ENCODE measurements around the gene SMG9.
"Not testable (repeated sequence)": the region's sequence is repeated elsewhere in the genome, so short reads cannot be mapped to it uniquely, and the experiment has no call there.

The SMG9 gene

DNA sequence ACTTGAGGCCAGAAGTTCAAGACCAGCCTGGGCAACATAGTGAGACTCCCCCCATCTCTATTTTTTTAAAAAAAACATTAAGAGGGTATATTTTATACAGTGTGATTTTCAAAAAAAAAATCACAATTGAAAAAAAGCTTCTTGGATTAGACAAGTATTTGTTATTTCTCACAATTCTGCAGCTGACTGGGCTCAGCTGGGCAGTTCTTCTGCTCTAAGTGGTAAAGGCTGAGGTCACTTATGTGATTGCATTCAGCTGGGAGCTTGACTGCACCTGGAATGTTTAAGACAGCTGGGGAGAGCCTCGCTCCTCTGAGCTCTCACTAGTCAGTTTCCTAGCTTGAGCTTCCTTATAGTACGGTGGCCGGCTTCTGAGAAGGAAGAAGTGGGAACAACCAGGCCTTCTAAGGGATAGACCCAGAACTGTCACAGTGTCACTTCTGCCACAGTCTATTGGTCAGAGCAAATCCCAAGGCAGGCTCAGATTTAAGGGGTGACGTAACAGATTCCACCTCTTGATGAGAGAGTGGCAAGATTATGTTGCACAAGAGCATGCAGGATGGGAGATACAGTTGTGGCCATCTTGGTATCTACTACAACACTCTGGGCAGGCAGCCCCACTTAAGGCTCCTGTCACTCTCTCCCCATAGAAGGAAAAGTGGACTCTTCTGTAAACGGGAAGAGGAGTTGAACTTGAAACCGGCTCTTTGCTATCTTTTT is 58.6 kb downstream of the SMG9 start:
- peaks cover 8% of the 10 kb centered on the region for H3K36me3 Mint-ChIP-seq (ENCODE audit: low read depth)

DNA sequence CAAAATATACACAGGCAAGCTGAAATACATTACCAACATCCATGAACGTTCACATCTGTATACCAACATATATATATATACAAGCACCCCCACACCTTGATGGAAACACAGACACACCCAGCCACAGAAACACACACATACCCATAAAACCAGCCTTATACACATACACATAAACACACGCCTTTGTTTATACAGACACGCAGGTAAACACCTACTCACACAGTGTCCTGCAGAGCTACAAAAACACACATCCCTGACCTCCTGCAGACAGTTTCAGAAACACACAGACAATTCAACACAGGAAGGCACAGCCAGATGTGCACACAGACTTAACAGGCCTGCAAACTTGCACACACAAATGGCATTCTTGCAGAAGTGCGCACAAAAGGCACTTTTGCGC is 60.2 kb downstream of the SMG9 start:
- Mint-ChIP-seq H3K4me1 (ENCODE audit: low read depth) (peaks cover 64% of the 10 kb centered on the region), H3K4me3 (no peak overlapping the region), H3K27me3 (no peaks in the 10 kb centered on the region), H3K27ac (no peak overlapping the region), H3K9me3 (peaks cover 14% of the 10 kb centered on the region), H3K36me3 (ENCODE audit: low read depth) (peaks cover 8% of the 10 kb centered on the region)
- intact Hi-C loops (cut with micrococcal nuclease) = no loop called here

More for the DNA sequence above, 58.6 kb downstream of the SMG9 start:
- H3K4me3 Mint-ChIP-seq = no peak overlapping the region
- peaks cover 14% of the 10 kb centered on the region for H3K9me3 Mint-ChIP-seq
- no peaks in the 10 kb centered on the region for H3K27me3 Mint-ChIP-seq
- intact Hi-C loops (cut with micrococcal nuclease) = no loop called here
- H3K4me1 Mint-ChIP-seq (ENCODE audit: low read depth) = peaks cover 80% of the 10 kb centered on the region
- peak overlapping the region; percentile 64 for H3K27ac Mint-ChIP-seq

- peaks cover 14% of the 10 kb centered on the region for H3K9me3 Mint-ChIP-seq
- H3K36me3 Mint-ChIP-seq (ENCODE audit: low read depth) = peaks cover 8% of the 10 kb centered on the region
- H3K4me1 Mint-ChIP-seq (ENCODE audit: low read depth) = peaks cover 55% of the 10 kb centered on the region
- H3K27me3 Mint-ChIP-seq = no peaks in the 10 kb centered on the region
- H3K4me3 Mint-ChIP-seq = no peak overlapping the region
- intact Hi-C loops (cut with micrococcal nuclease) = no loop called here
- H3K27ac Mint-ChIP-seq = peak overlapping the region; percentile 60
Observed at GRCh38 chr19:43692877-43693276, 61.9 kb downstream of the SMG9 start.

DNA sequence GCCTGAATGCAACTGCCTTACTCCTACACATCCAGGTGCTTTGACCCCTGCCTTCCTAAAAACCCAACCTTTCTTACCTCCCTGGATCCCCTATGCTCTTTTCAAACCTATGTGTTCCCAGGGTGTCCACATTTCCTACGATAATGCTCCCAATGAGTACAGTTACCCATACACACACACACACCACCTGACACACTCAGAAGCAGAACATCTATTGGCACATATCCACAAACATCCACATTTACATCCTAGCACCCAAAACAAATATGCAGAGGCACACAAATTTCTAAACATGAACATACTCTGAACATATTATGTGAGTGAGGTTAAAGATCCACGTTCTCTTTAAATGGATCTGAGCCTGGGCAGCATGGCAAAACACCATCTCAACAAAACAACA is 62.4 kb downstream of the SMG9 start:
- intact Hi-C loops (cut with micrococcal nuclease) = no loop called here
- H3K27ac Mint-ChIP-seq = peak overlapping the region; percentile 60
- H3K4me1 Mint-ChIP-seq (ENCODE audit: low read depth) = peaks cover 55% of the 10 kb centered on the region
- peaks cover 8% of the 10 kb centered on the region for H3K36me3 Mint-ChIP-seq (ENCODE audit: low read depth)
- H3K4me3 Mint-ChIP-seq = no peak overlapping the region
- peaks cover 14% of the 10 kb centered on the region for H3K9me3 Mint-ChIP-seq
- no peaks in the 10 kb centered on the region for H3K27me3 Mint-ChIP-seq

DNA sequence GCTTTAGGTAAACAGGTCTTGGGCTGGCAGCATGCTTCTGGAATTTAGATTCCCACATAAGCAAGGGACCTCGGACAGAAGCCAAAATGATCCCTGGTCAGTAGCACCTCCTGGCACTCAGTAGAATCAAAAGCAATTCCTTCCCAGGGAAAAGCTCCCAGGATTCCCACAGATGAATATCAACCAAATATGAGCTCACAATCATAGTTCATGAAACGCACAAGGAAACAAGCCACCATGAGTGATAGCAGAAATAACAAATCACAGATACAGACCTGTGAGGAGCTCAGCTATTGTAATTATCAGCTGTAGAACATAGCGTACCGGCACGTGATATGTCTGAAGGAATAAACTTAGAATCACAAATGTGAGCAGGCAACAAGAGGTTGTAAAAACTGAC is 63.0 kb downstream of the SMG9 start:
- Mint-ChIP-seq H3K36me3 (ENCODE audit: low read depth) (peaks cover 8% of the 10 kb centered on the region), H3K9me3 (peaks cover 14% of the 10 kb centered on the region), H3K27me3 (no peaks in the 10 kb centered on the region), H3K4me1 (ENCODE audit: low read depth) (peaks cover 55% of the 10 kb centered on the region), H3K4me3 (no peak overlapping the region), H3K27ac (no peak overlapping the region)
- intact Hi-C loops (cut with micrococcal nuclease) = no loop called here

GRCh38 chr19:43690890-43691289 is 63.9 kb downstream of the SMG9 start:
- no peaks in the 10 kb centered on the region for H3K27me3 Mint-ChIP-seq
- H3K4me1 Mint-ChIP-seq (ENCODE audit: low read depth) = peaks cover 53% of the 10 kb centered on the region
- peaks cover 8% of the 10 kb centered on the region for H3K36me3 Mint-ChIP-seq (ENCODE audit: low read depth)
- intact Hi-C loops (cut with micrococcal nuclease) = no loop called here
- H3K27ac Mint-ChIP-seq = no peak overlapping the region
- peaks cover 14% of the 10 kb centered on the region for H3K9me3 Mint-ChIP-seq
- H3K4me3 Mint-ChIP-seq = no peak overlapping the region

- H3K36me3 Mint-ChIP-seq (ENCODE audit: low read depth) = peaks cover 8% of the 10 kb centered on the region
- no peak overlapping the region for H3K27ac Mint-ChIP-seq
- H3K9me3 Mint-ChIP-seq = peaks cover 14% of the 10 kb centered on the region
- H3K27me3 Mint-ChIP-seq = no peaks in the 10 kb centered on the region
- H3K4me3 Mint-ChIP-seq = no peak overlapping the region
- peaks cover 52% of the 10 kb centered on the region for H3K4me1 Mint-ChIP-seq (ENCODE audit: low read depth)
- intact Hi-C loops (cut with micrococcal nuclease) = no loop called here
Observed at GRCh38 chr19:43690444-43690843, 64.3 kb downstream of the SMG9 start.

- Mint-ChIP-seq H3K4me1 (ENCODE audit: low read depth) (peaks cover 46% of the 10 kb centered on the region), H3K27me3 (no peaks in the 10 kb centered on the region), H3K36me3 (ENCODE audit: low read depth) (peaks cover 8% of the 10 kb centered on the region), H3K4me3 (no peak overlapping the region), H3K27ac (peak overlapping the region; percentile 53), H3K9me3 (peaks cover 14% of the 10 kb centered on the region)
- intact Hi-C loops (cut with micrococcal nuclease) = no loop called here
Observed at GRCh38 chr19:43688059-43688701, 66.6 kb downstream of the SMG9 start.

GRCh38 chr19:43687660-43687997 is 67.1 kb downstream of the SMG9 start:
- no peaks in the 10 kb centered on the region for H3K27me3 Mint-ChIP-seq
- intact Hi-C loops (cut with micrococcal nuclease) = no loop called here
- peaks cover 46% of the 10 kb centered on the region for H3K4me1 Mint-ChIP-seq (ENCODE audit: low read depth)
- peaks cover 12% of the 10 kb centered on the region for H3K9me3 Mint-ChIP-seq
- no peak overlapping the region for H3K4me3 Mint-ChIP-seq
- peaks cover 8% of the 10 kb centered on the region for H3K36me3 Mint-ChIP-seq (ENCODE audit: low read depth)
- H3K27ac Mint-ChIP-seq = no peak overlapping the region

DNA sequence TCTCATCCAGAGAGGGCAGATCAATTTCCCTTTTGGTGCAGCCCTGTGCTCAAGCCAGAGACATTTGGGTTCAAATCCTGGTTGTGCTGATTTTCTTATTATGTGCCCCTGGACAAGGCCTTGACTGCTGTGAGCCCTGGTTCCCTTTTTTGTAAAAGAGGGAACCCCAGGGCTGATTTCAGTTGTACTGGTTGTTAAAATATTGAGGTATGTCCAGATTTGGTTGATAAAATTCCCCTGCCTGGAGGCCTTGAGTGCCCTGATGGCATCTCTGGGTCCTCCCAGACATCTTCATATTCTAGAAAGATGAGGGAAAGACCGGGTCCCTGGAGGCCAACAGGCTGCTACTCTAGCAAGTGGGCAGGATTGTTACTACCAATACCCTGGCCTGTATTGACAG is 70.4 kb downstream of the SMG9 start:
- H3K27me3 Mint-ChIP-seq = no peaks in the 10 kb centered on the region
- intact Hi-C loops (cut with micrococcal nuclease) = no loop called here
- H3K27ac Mint-ChIP-seq = peak overlapping the region; percentile 74
- no peak overlapping the region for H3K4me3 Mint-ChIP-seq
- no peaks in the 10 kb centered on the region for H3K36me3 Mint-ChIP-seq (ENCODE audit: low read depth)
- H3K4me1 Mint-ChIP-seq (ENCODE audit: low read depth) = peaks cover 54% of the 10 kb centered on the region
- H3K9me3 Mint-ChIP-seq = no peaks in the 10 kb centered on the region

DNA sequence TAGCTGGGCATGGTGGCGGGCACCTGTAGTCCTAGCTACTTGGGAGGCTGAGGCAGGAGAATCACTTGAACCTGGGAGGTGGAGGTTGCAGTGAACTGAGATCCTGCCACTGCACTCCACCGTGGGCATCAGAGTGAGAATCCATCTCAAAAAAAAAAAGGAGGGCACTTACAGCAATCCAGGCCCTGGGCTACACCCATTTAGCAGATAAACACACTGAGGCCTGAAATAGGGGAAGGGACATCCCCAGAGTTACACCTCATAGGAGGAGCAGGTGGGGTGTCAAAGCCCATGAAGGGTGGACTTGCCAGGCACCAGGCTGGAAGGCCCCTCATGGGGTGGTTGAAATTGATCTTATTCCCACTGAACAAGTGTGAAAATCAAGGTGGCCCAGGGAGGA is 70.9 kb downstream of the SMG9 start:
- peak overlapping the region; percentile 74 for H3K27ac Mint-ChIP-seq
- H3K4me1 Mint-ChIP-seq (ENCODE audit: low read depth) = peaks cover 54% of the 10 kb centered on the region
- H3K4me3 Mint-ChIP-seq = no peak overlapping the region
- intact Hi-C loops (cut with micrococcal nuclease) = no loop called here
- no peaks in the 10 kb centered on the region for H3K27me3 Mint-ChIP-seq
- no peaks in the 10 kb centered on the region for H3K36me3 Mint-ChIP-seq (ENCODE audit: low read depth)
- no peaks in the 10 kb centered on the region for H3K9me3 Mint-ChIP-seq

- no peaks in the 10 kb centered on the region for H3K9me3 Mint-ChIP-seq
- peaks cover 48% of the 10 kb centered on the region for H3K4me1 Mint-ChIP-seq (ENCODE audit: low read depth)
- intact Hi-C loops (cut with micrococcal nuclease) = no loop called here
- no peak overlapping the region for H3K4me3 Mint-ChIP-seq
- no peaks in the 10 kb centered on the region for H3K27me3 Mint-ChIP-seq
- peak overlapping the region; percentile 55 for H3K27ac Mint-ChIP-seq
- no peaks in the 10 kb centered on the region for H3K36me3 Mint-ChIP-seq (ENCODE audit: low read depth)
Observed at GRCh38 chr19:43682824-43683661, 71.7 kb downstream of the SMG9 start.

DNA sequence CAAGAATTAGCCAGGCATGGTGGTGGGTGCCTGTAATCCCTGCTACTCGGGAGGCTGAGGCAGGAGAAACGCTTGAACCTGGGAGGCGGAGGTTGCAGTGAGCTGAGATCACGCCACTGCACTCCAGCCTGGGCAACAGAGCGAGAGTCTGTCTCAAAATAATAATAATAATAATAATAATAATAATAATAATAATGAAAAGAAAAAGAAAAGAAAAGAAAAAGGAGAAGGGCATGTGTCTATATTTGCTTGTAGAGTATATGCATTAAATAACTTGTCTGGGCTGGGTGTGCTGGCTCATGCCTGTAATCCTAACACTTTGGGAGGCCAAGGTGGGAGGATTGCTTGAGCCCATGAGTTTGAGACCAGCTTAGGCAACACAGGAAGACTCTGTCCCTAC is 72.5 kb downstream of the SMG9 start:
- H3K36me3 Mint-ChIP-seq (ENCODE audit: low read depth); H3K9me3 Mint-ChIP-seq; intact Hi-C loops (cut with micrococcal nuclease); H3K27me3 Mint-ChIP-seq; H3K4me3 Mint-ChIP-seq; H3K27ac Mint-ChIP-seq: not testable (repeated sequence)
- H3K4me1 Mint-ChIP-seq (ENCODE audit: low read depth) = peaks cover 42% of the 10 kb centered on the region

DNA sequence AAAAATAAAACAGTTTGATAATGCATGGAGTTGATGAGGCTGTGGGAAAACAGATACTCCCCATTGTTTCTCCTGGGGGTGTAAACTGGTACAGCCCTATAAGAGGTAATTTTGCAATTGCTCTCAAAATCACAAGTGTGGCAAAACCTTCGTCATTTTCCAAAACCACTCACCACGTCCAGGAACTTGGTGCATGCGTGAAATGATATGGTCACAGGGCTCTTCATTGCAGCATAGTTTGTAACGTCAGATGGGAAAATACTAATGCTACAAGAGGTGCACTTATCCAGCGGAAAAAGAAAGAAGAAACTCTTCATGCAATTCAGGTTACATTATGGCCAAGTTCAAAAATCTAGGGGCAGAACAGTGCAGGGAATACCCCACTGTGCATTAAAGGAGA is 72.9 kb downstream of the SMG9 start:
- intact Hi-C loops (cut with micrococcal nuclease) = no loop called here
- peaks cover 42% of the 10 kb centered on the region for H3K4me1 Mint-ChIP-seq (ENCODE audit: low read depth)
- H3K4me3 Mint-ChIP-seq = no peak overlapping the region
- no peaks in the 10 kb centered on the region for H3K27me3 Mint-ChIP-seq
- peak overlapping the region; percentile 38 for H3K27ac Mint-ChIP-seq
- no peaks in the 10 kb centered on the region for H3K9me3 Mint-ChIP-seq
- H3K36me3 Mint-ChIP-seq (ENCODE audit: low read depth) = no peaks in the 10 kb centered on the region

All from dendritic cell treated with granulocyte-macrophage colony-stimulating factor and Interleukin-4, amounts not matched to agents 40 ng/mL and 50 ng/mL, for 4 days (primary cell).